Renal cortex interstitium (tissue), 11 donors: ENCODE data around the gene ZXDC. TPM values are rescaled to one million over a fixed set of nuclear protein-coding genes. Genes with fewer than 3 reads are reported as not detected.
A peak's percentile ranks its signal among the peaks of the same experiment; 100 is the strongest.

Experiments used
- DNase-seq, 11 donors: peaks; one replicate each; pipeline ENCODE4 v3.0.0-alpha.2; 2013; ENCODE audit warnings: low read depth in 9 of 11, low spot score in 4 of 11; ENCODE audit errors: extremely low read depth in 1 of 11
- polyA plus RNA-seq, 3 donors: library from polyadenylated mRNA; unstranded; fragments of 120-200 nt; gene quantifications; one replicate each; pipeline ENCODE4 v1.2.1, GENCODE V29; 2013; ENCODE audit not compliant: insufficient read length in 3 of 3

The ZXDC gene
- polyA plus RNA-seq, 3 donors, result 31.1 to 44.5 (median 34.7) TPM

DNA sequence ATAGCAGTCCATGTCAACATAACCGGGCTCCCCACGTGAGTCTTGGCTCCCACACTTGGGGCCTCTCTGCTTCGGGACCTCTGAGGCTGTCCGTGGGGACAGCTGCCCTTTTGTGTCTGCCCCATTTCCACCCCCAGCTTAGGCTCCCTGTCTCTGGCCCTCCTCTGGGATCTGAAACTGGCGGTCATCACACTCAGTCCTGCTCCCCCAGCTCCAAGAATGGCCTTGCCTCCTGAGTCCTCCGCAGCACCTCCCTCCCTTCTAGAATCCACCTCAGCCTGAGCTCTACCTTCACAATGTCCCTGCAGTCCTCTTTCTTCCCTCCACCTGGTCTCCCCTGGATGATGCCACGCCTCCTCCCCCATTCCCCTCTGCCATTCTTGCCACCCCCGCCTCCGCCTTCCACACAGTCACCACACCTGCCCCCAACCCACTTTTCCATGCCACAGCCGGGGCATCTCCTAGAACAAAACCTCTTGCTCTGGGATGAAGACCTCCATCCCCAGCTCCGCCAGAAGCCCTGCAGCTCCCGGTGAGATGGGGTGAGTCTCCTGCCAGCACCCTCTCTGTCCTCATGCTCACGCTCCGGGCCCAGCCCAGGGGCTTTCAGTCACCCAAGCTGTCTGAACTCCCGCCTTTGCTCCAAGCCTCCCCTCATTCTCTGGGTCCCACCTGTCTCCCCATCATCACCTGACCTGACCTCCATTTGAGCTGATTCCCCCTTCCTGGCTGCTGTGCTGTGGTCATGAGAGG is 7.0 kb upstream of the ZXDC start:
- DNase-seq, result no peak

DNA sequence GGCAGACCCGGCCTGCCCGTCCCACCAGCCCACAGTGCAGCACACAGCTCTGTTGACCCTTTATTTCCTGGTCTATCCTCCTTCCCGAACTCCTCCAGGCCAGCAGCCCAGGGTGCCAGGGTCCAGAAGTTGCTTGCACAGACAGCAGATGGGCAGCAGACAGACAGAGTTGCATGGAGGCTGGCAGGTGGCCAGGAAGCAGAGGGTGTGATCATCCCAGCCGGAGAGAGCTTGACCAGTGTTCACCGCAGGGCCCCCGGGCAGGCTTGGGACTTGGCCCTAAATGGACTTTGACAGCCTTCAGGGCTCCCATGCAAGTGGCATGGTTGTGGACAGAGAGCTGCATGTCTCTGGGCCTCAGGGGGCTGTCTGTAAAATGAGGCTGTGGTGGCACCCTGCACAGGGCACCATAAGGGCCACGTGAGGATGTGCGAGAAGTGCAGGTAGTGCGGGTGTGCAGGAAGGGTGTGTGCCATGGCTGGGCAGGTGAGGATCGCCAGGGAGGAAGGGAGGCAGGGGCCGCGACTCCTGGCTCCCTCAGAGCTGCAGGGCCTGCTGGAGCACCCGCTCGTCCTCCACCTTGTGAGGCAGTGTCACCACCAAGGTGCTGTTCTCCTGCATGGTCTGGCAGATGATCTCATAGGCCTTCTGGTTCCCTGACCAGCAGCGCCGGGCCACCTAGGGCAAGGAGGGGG is 6.3 kb upstream of the ZXDC start:
- no peak for DNase-seq

GRCh38 chr3:126480861-126481260 is 5.2 kb upstream of the ZXDC start:
- no peak for DNase-seq

DNA sequence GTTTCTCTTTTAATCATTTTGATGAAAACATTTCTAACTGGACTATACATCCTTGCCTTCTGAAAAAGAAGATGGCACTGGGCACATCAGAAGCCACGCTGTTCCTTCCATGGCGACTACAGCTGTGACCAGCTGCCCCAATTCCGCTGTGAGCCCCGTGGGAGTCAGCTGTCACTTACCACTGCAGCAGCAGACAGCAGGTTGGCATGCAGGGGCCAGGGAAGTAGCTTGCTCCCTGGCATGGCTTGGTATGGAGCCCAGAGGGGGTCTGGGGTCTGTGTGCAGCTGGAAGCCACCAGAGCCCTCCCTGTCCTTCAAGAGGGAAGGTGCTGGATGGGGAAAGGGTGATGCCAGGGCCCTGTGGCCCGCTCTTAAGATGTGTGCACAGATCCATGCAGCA is 4.5 kb upstream of the ZXDC start:
- no peak for DNase-seq

DNA sequence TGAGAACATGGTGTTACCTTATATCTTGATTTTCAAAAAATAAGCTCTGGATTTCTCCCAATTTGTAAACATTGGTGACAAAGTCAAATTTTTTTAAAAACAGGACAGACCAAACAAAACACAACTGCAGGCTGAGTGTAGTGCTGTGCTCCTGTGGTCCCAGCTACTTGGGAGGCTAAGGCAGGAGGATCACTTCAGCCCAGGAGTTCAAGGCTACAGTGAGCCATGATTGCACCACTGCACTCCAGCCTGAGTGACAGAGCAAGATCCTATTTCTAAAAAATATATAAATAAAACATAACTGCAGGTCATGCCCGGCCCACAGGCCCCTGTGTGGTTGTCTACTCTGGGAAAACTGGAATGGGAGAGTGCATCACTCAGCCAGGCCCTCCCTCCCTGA is 4.0 kb upstream of the ZXDC start:
- no peak for DNase-seq

DNA sequence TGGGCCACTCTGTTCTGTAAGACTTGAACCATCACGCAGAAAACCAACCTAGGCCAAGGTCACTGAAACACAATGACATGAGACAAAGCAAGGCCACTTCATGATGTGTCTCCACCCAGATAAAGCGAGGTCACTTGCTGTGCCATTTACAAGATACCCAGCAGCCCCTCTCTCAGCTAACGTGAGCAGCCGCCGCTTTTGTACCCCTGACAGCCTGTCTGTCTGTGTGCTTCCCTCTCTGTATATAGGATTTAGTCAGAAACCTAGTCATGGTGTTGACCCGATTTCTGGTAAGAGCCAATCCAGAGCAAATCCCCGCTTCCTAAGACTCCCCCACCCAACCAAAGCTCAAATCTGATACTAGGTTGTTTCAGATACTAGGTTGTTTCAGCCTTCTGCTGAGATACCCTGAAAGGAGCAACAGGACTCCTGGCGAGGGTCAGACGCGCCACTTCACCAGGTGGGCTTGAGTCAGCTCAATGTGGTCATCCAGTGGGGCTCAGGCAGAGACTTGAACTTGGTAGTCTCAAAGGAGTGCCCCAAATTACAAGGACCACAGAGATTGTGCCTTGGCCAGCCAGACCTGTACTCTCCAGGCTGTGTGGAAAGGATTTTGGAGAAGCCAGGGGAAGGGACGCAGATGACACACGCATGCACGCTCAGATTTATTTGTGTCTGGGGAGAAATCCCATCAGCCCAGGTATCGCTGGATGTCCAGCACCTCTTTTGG is 3.1 kb upstream of the ZXDC start:
- no peak for DNase-seq

GRCh38 chr3:126477061-126477380 is 1.3 kb upstream of the ZXDC start:
- DNase-seq, result no peak

- peak in 8 of 11 donors; percentile 34 to 53 (median 41) for DNase-seq
Measured at GRCh38 chr3:126476166-126477060, 722 bp upstream of the ZXDC start.

- peak in 2 of 11 donors; percentile 17 to 39 for DNase-seq
Measured at GRCh38 chr3:126474498-126475412, 936 bp downstream of the ZXDC start.

DNA sequence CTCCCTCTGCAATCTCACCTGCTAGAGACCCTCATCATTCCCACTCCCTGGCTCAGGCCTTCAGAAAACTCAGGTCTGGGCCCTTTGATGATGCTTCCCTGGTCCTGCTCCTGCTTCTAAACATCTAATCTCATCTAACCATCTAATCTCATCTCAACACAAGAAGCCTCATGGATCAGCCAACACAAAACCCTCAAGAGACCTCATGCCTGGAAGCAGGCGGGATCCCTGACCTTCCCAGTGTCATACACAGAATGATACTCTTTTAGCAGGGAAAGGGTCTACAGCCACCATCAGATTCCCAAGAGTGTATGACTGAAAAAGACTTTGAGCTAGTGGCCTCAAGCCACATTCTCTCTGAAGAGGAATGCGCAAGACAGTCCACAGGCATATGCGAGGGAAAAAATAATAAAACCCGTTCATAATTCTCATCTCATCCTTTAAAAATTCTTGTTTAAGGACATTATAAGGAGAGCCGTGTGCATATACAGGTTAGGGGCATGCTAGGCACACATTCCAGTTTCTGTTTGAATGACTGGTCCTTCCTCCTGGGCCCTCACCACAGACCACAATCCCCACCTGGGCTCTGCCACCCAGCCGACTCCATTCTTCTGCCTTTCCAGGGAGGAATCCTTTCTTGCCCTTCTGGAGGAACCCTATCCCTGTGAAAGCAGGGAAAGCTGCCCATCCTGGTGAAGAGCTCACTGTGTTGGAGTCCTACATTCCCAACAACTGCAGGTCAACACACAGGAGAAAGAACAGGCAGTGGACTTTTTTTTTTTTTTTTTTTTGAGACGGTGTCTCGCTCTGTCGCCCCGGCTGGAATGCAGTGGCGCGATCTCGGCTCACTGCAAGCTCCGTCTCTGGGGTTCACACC is 2.2 kb downstream of the ZXDC start:
- DNase-seq, result no peak

- DNase-seq, result no peak
Measured at GRCh38 chr3:126472277-126473006, 3.2 kb downstream of the ZXDC start.

DNA sequence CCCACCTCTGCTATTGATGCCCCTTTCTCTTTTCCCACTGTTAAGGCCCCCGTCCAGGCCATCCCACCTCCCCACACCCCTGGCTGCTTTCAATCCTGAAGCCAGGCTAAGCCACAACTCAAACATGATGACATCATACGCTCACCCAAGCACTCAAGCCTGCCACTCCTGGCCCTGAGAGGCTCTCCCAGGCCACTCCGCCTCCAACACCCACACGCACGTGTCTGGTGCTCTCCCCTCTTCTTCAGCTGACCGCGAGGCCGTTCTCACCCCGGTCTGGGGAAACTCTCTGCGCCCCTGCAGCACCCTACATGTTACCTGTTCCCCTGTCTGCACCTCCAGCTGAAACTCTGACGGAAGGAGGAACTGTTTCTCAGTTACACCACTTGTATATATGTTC is 6.2 kb downstream of the ZXDC start:
- no peak for DNase-seq

GRCh38 chr3:126468028-126468891 is 7.4 kb downstream of the ZXDC start:
- DNase-seq, result no peak

- no peak for DNase-seq
Measured at GRCh38 chr3:126467611-126467955, 8.1 kb downstream of the ZXDC start.

GRCh38 chr3:126466886-126467610 is 8.6 kb downstream of the ZXDC start:
- DNase-seq, result no peak
